Measurements from ENCODE around the gene CCDC57.

CCDC57 gene

GRCh38 chr17:82188001-82188961 lies 24.4 kb downstream of the CCDC57 start:
- Histone ChIP-seq H3K79me2 (ENCODE audit: insufficient read depth, low read depth) (no peaks in the 10 kb centered on the region), H3K27ac (no peak overlapping the region), H3K4me2 (no peak overlapping the region), H4K20me1 (ENCODE audit: insufficient read depth) (no peaks in the 10 kb centered on the region), H3K4me1 (ENCODE audit: low read depth, poor library complexity, severe bottlenecking) (no peaks in the 10 kb centered on the region), H3K9ac (no peak overlapping the region), H3K4me3 (IDR thresholded peaks at IDR 0.05; ENCODE audit: insufficient read depth, low read depth, low read length) (no peak overlapping the region), H2AFZ (ENCODE audit: low read depth) (no peak overlapping the region), H3K27me3 (ENCODE audit: insufficient read depth, low read depth) (no peaks in the 10 kb centered on the region), H3K36me3 (ENCODE audit: insufficient read depth) (no peaks in the 10 kb centered on the region)
- TF ChIP-seq CTCF (conservative IDR thresholded peaks at IDR 0.05; ENCODE audit: low read depth, low read length) = no peak

GRCh38 chr17:82187500-82187899 lies 25.1 kb downstream of the CCDC57 start:
- no peak overlapping the region for H3K4me3 ChIP-seq (IDR thresholded peaks at IDR 0.05; ENCODE audit: insufficient read depth, low read depth, low read length)
- H3K4me1 ChIP-seq (ENCODE audit: low read depth, poor library complexity, severe bottlenecking) = no peaks in the 10 kb centered on the region
- no peak for TF ChIP-seq CTCF (conservative IDR thresholded peaks at IDR 0.05; ENCODE audit: low read depth, low read length)
- no peak overlapping the region for H3K9ac ChIP-seq
- H3K27ac ChIP-seq = no peak overlapping the region
- no peak overlapping the region for H3K4me2 ChIP-seq
- H4K20me1 ChIP-seq (ENCODE audit: insufficient read depth) = no peaks in the 10 kb centered on the region
- no peaks in the 10 kb centered on the region for H3K27me3 ChIP-seq (ENCODE audit: insufficient read depth, low read depth)
- no peak overlapping the region for H2AFZ ChIP-seq (ENCODE audit: low read depth)
- H3K79me2 ChIP-seq (ENCODE audit: insufficient read depth, low read depth) = no peaks in the 10 kb centered on the region
- H3K36me3 ChIP-seq (ENCODE audit: insufficient read depth) = no peaks in the 10 kb centered on the region

- H3K4me2 ChIP-seq = no peak overlapping the region
- H3K79me2 ChIP-seq (ENCODE audit: insufficient read depth, low read depth) = no peaks in the 10 kb centered on the region
- H3K4me3 ChIP-seq (IDR thresholded peaks at IDR 0.05; ENCODE audit: insufficient read depth, low read depth, low read length) = no peak overlapping the region
- TF ChIP-seq CTCF (conservative IDR thresholded peaks at IDR 0.05; ENCODE audit: low read depth, low read length) = no peak
- no peak overlapping the region for H3K27ac ChIP-seq
- no peaks in the 10 kb centered on the region for H3K4me1 ChIP-seq (ENCODE audit: low read depth, poor library complexity, severe bottlenecking)
- no peak overlapping the region for H2AFZ ChIP-seq (ENCODE audit: low read depth)
- no peaks in the 10 kb centered on the region for H4K20me1 ChIP-seq (ENCODE audit: insufficient read depth)
- H3K9ac ChIP-seq = no peak overlapping the region
- H3K36me3 ChIP-seq (ENCODE audit: insufficient read depth) = no peaks in the 10 kb centered on the region
- no peaks in the 10 kb centered on the region for H3K27me3 ChIP-seq (ENCODE audit: insufficient read depth, low read depth)
These were observed 26.4 kb downstream of the CCDC57 start for GRCh38 chr17:82186221-82186620.

GRCh38 chr17:82184761-82185160 lies 27.9 kb downstream of the CCDC57 start:
- Histone ChIP-seq H3K4me2 (no peak overlapping the region), H3K9ac (no peak overlapping the region), H3K36me3 (ENCODE audit: insufficient read depth) (no peaks in the 10 kb centered on the region), H2AFZ (ENCODE audit: low read depth) (no peak overlapping the region), H3K27ac (no peak overlapping the region), H3K79me2 (ENCODE audit: insufficient read depth, low read depth) (no peaks in the 10 kb centered on the region), H3K27me3 (ENCODE audit: insufficient read depth, low read depth) (no peaks in the 10 kb centered on the region), H3K4me1 (ENCODE audit: low read depth, poor library complexity, severe bottlenecking) (no peaks in the 10 kb centered on the region), H3K4me3 (IDR thresholded peaks at IDR 0.05; ENCODE audit: insufficient read depth, low read depth, low read length) (no peak overlapping the region), H4K20me1 (ENCODE audit: insufficient read depth) (no peaks in the 10 kb centered on the region)
- TF ChIP-seq CTCF (conservative IDR thresholded peaks at IDR 0.05; ENCODE audit: low read depth, low read length) = no peak
